CD14-positive monocyte (primary cell): ENCODE results near the gene GLB1L2. TPM values are rescaled to one million over a fixed set of nuclear protein-coding genes. Genes with fewer than 3 reads are reported as not detected.

Experiments used
- DNase-seq, 3 donors: peaks; one replicate each; pipeline ENCODE4 v3.0.0-alpha.2; 2011 to 2022
- H2AFZ ChIP-seq: 2 replicates; pipeline ENCODE4 v1.6.0; 2012; ENCODE audit warnings: mild to moderate bottlenecking, low read depth, low read length, inconsistent platforms; ENCODE audit not compliant: insufficient read depth, poor library complexity, severe bottlenecking
- H3K27ac ChIP-seq, 2 donors: 1 replicate in 1 of 2; 2 replicates in 1 of 2; pipeline ENCODE4 v1.5.1; 2012 to 2013; ENCODE audit warnings: low read length in 2 of 2, control low read depth in 1 of 2, inconsistent platforms in 1 of 2, low read depth in 1 of 2, mild to moderate bottlenecking in 1 of 2
- H3K27me3 ChIP-seq, 2 donors: one replicate each; pipeline versions ENCODE4 v1.6.0 to v1.6.1; 2011 to 2013; ENCODE audit warnings: low read length in 2 of 2; ENCODE audit not compliant: control insufficient read depth in 2 of 2, insufficient read depth in 2 of 2
- H3K36me3 ChIP-seq, 2 donors: replicated peaks in 1 of 2; 1 replicate in 1 of 2; 2 replicates in 1 of 2; pipeline versions ENCODE4 v1.5.1 to v1.6.1; 2012 to 2013; ENCODE audit warnings: low read length in 2 of 2, control low read depth in 1 of 2, inconsistent platforms in 1 of 2, mild to moderate bottlenecking in 1 of 2; ENCODE audit not compliant: insufficient read depth in 2 of 2, control insufficient read depth in 1 of 2
- H3K4me1 ChIP-seq, 2 donors: 1 replicate in 1 of 2; 2 replicates in 1 of 2; pipeline versions ENCODE4 v1.5.1 to v1.6.1; 2012 to 2013; ENCODE audit warnings: low read length in 2 of 2, control low read depth in 1 of 2, inconsistent platforms in 1 of 2, mild to moderate bottlenecking in 1 of 2, moderate library complexity in 1 of 2; ENCODE audit not compliant: insufficient read depth in 2 of 2, control insufficient read depth in 1 of 2
- H3K4me2 ChIP-seq: replicated peaks from 2 replicates; pipeline ENCODE3; 2012; ENCODE audit warnings: low read length, moderate library complexity, mild to moderate bottlenecking; ENCODE audit not compliant: poor library complexity, severe bottlenecking; ENCODE audit errors: extremely low read depth
- H3K4me3 ChIP-seq, 3 experiments: fragments of 200-600 bp in 1 of 3; sonication (generic) in 1 of 3; replicated peaks in 1 of 3; 1 replicate in 2 of 3; 2 replicates in 1 of 3; pipeline ENCODE4 v1.5.1; 2011 to 2013; ENCODE audit warnings: low read length in 3 of 3, mild to moderate bottlenecking in 3 of 3, control low read depth in 2 of 3, low read depth in 2 of 3, inconsistent platforms in 1 of 3, moderate library complexity in 1 of 3
- H3K79me2 ChIP-seq: 2 replicates; pipeline ENCODE4 v1.6.0; 2012; ENCODE audit warnings: mild to moderate bottlenecking, control low read depth, inconsistent platforms, low read length, moderate library complexity; ENCODE audit not compliant: insufficient read depth
- H3K9ac ChIP-seq: 2 replicates; pipeline ENCODE4 v1.6.0; 2017; ENCODE audit warnings: low read length, mild to moderate bottlenecking; ENCODE audit not compliant: insufficient read depth, poor library complexity, severe bottlenecking
- H3K9me3 ChIP-seq, 2 donors: replicated peaks in 1 of 2; 1 replicate in 1 of 2; 2 replicates in 1 of 2; pipeline versions ENCODE4 v1.5.1 to v1.6.1; 2012 to 2013; ENCODE audit warnings: low read length in 2 of 2, control low read depth in 1 of 2; ENCODE audit not compliant: control insufficient read depth in 1 of 2, insufficient read depth in 1 of 2
- H4K20me1 ChIP-seq: 2 replicates; pipeline ENCODE4 v1.6.0; 2012; ENCODE audit warnings: mild to moderate bottlenecking, low read length, control low read depth, moderate library complexity; ENCODE audit not compliant: insufficient read depth
- H3K27ac Mint-ChIP-seq, 7 donors: one replicate each; pipeline ENCODE4 v1.8.0; 2020; ENCODE audit warnings: mild to moderate bottlenecking in 7 of 7, mixed read lengths in 7 of 7, moderate library complexity in 6 of 7, inconsistent platforms in 2 of 7
- H3K27me3 Mint-ChIP-seq, 3 donors: one replicate each; pipeline ENCODE4 v1.8.0; 2021 to 2022; ENCODE audit warnings: low read depth in 3 of 3, mild to moderate bottlenecking in 3 of 3, mixed read lengths in 3 of 3, moderate library complexity in 3 of 3, inconsistent platforms in 1 of 3
- H3K36me3 Mint-ChIP-seq, 2 donors: one replicate each; pipeline ENCODE4 v1.8.0; 2020; ENCODE audit warnings: mixed read lengths in 2 of 2, inconsistent platforms in 1 of 2, mild to moderate bottlenecking in 1 of 2
- H3K4me1 Mint-ChIP-seq: one replicate; pipeline ENCODE4 v1.8.0; 2020; ENCODE audit warnings: mild to moderate bottlenecking, mixed read lengths
- H3K4me3 Mint-ChIP-seq, 2 donors: one replicate each; pipeline ENCODE4 v1.8.0; 2020; ENCODE audit warnings: mild to moderate bottlenecking in 2 of 2, mixed read lengths in 2 of 2, moderate library complexity in 1 of 2
- H3K9me3 Mint-ChIP-seq, 7 donors: one replicate each; pipeline ENCODE4 v1.8.0; 2020 to 2022; ENCODE audit warnings: mixed read lengths in 7 of 7, mild to moderate bottlenecking in 6 of 7, moderate library complexity in 6 of 7, inconsistent platforms in 2 of 7
- WGBS: methylation state at CpG from one replicate; pipeline ENCODE4 v1.1.5; 2013; ENCODE audit warnings: missing lambda C conversion rate; ENCODE audit not compliant: insufficient coverage; 5-methylcytosine and 5-hydroxymethylcytosine counted together
- intact Hi-C, 2 donors: fragments of 100-400 bp; cut with micrococcal nuclease; formaldehyde crosslinking; loops; one replicate each; pipeline versions ENCODE4 v1.15.0 to v1.15.1; 2023
- polyA plus RNA-seq, 3 donors: library from polyadenylated mRNA; depleted of rRNA in 1 of 3; unstranded in 2 of 3; stranded (reverse) in 1 of 3; fragments of 300-500 nt in 2 of 3; fragments of >200 nt in 1 of 3; fragmentation: Illumina TruSeq in 2 of 3; gene quantifications; 1 replicate in 2 of 3; 2 replicates in 1 of 3; pipeline ENCODE4 v1.2.3, GENCODE V29; 2012 to 2021
- TF ChIP-seq, protein P1 (sequence below): fragments of 200-600 bp; IDR thresholded peaks from one replicate; pipeline ENCODE4 v1.8.0; 2022; ENCODE audit warnings: antibody characterized with exemption, mild to moderate bottlenecking

The GLB1L2 gene
- polyA plus RNA-seq, 3 donors = not detected

DNA sequence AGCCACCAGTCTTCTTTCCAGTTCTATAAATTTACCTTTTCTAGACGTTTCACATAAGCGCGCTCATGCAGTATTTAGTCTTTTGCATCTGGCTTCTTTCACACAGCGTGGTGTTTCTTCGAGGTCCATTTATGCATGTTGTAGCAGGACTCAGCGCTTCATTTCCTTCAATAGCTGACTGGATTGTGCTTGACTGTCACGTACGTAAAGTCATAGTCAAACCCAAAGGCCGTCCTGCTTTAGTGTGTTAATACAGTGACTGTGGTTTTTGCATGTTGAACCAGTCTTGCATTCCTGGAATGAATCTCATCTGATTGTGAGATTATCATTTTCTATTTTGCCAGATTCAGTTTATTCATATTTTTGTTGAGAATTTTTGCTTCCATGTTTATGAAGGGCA, 37.1 kb upstream of the GLB1L2 start:
- 96% methylated on average over 5 of the region's 9 CpGs for WGBS
- intact Hi-C loops = no loop called here
- H3K27ac Mint-ChIP-seq = no peak overlapping the region

DNA sequence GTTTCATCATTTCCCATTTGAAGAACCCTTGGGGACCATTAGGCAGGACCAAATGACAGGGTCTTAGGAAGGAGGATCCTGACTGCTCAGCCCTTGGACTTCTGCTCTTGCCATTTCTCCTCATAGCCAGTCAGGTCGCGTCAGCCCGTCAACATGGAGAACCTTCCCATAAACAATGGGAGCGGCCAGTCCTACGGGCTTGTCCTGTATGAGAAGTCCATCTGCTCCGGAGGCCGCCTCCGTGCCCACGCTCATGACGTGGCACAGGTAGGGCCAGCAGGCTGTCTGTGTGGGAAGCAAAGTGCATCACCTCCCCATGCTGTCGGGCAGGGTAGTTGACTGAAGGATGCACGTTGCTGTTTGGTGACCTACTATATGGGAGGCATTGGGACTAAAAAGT, 19.6 kb upstream of the GLB1L2 start:
- no peaks in the 10 kb centered on the region for H3K79me2 ChIP-seq
- H3K9me3 Mint-ChIP-seq = peaks cover 5 to 13% (median 8%) of the 10 kb centered on the region in 7 donors
- H3K4me1 Mint-ChIP-seq = no peaks in the 10 kb centered on the region
- no peaks in the 10 kb centered on the region for H3K36me3 Mint-ChIP-seq
- H3K4me1 ChIP-seq = no peaks in the 10 kb centered on the region
- H3K27me3 Mint-ChIP-seq = peaks cover 3 to 4% (median 4%) of the 10 kb centered on the region in 3 donors
- no peak overlapping the region for H2AFZ ChIP-seq
- H3K27me3 ChIP-seq = no peaks in the 10 kb centered on the region
- H3K4me3 ChIP-seq = no peak overlapping the region
- H3K36me3 ChIP-seq = no peaks in the 10 kb centered on the region
- H3K27ac Mint-ChIP-seq = no peak overlapping the region
- intact Hi-C loops = no loop called here
- H3K9me3 ChIP-seq = peaks cover 3 to 6% of the 10 kb centered on the region in 2 donors
- H3K27ac ChIP-seq = no peak overlapping the region
- 81% methylated on average over 8 of the region's 12 CpGs for WGBS
- H4K20me1 ChIP-seq = no peaks in the 10 kb centered on the region
- H3K4me3 Mint-ChIP-seq = no peak overlapping the region
- TF ChIP-seq, protein P1, sequence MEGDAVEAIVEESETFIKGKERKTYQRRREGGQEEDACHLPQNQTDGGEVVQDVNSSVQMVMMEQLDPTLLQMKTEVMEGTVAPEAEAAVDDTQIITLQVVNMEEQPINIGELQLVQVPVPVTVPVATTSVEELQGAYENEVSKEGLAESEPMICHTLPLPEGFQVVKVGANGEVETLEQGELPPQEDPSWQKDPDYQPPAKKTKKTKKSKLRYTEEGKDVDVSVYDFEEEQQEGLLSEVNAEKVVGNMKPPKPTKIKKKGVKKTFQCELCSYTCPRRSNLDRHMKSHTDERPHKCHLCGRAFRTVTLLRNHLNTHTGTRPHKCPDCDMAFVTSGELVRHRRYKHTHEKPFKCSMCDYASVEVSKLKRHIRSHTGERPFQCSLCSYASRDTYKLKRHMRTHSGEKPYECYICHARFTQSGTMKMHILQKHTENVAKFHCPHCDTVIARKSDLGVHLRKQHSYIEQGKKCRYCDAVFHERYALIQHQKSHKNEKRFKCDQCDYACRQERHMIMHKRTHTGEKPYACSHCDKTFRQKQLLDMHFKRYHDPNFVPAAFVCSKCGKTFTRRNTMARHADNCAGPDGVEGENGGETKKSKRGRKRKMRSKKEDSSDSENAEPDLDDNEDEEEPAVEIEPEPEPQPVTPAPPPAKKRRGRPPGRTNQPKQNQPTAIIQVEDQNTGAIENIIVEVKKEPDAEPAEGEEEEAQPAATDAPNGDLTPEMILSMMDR = no peak
- no peak overlapping the region for H3K4me2 ChIP-seq
- DNase-seq = no peak
- no peak overlapping the region for H3K9ac ChIP-seq

More for the DNA sequence above, 37.1 kb upstream of the GLB1L2 start:
- no peak overlapping the region for H3K4me2 ChIP-seq
- H4K20me1 ChIP-seq = no peaks in the 10 kb centered on the region
- Mint-ChIP-seq H3K9me3 (peaks cover 0 to 3% (median 0%) of the 10 kb centered on the region in 7 donors), H3K4me1 (no peaks in the 10 kb centered on the region), H3K4me3 (no peak overlapping the region), H3K36me3 (no peaks in the 10 kb centered on the region), H3K27me3 (peaks cover 11 to 25% (median 12%) of the 10 kb centered on the region in 3 donors)
- H3K4me1 ChIP-seq = no peaks in the 10 kb centered on the region
- H3K36me3 ChIP-seq = no peaks in the 10 kb centered on the region
- no peak overlapping the region for H3K27ac ChIP-seq
- TF ChIP-seq, protein P1 = no peak
- H3K79me2 ChIP-seq = no peaks in the 10 kb centered on the region
- H3K4me3 ChIP-seq = no peak overlapping the region
- H3K27me3 ChIP-seq = no peaks in the 10 kb centered on the region
- DNase-seq = no peak
- no peak overlapping the region for H3K9ac ChIP-seq
- no peaks in the 10 kb centered on the region for H3K9me3 ChIP-seq
- no peak overlapping the region for H2AFZ ChIP-seq
